Subcutaneous abdominal adipose tissue (tissue), 5 donors: ENCODE results near the gene WFIKKN1.

Experiments
- H3K27ac ChIP-seq: one replicate; pipeline ENCODE4 v1.7.0; 2013; ENCODE audit warnings: low read depth, mild to moderate bottlenecking, inconsistent platforms, low read length, moderate library complexity
- H3K27me3 ChIP-seq, 5 donors: one replicate each; pipeline ENCODE4 v1.7.0; 2013; ENCODE audit warnings: low read length in 5 of 5, inconsistent platforms in 1 of 5; ENCODE audit not compliant: control insufficient read depth in 5 of 5, insufficient read depth in 4 of 5
- H3K36me3 ChIP-seq, 5 donors: one replicate each; pipeline ENCODE4 v1.7.0; 2013; ENCODE audit warnings: low read length in 5 of 5; ENCODE audit not compliant: control insufficient read depth in 5 of 5, insufficient read depth in 5 of 5
- H3K4me1 ChIP-seq, 5 donors: one replicate each; pipeline ENCODE4 v1.7.0; 2013; ENCODE audit warnings: low read length in 5 of 5, mild to moderate bottlenecking in 3 of 5, moderate library complexity in 1 of 5; ENCODE audit not compliant: control insufficient read depth in 5 of 5, insufficient read depth in 5 of 5
- H3K4me3 ChIP-seq, 5 donors: one replicate each; pipeline ENCODE4 v1.7.0; 2013; ENCODE audit warnings: low read length in 5 of 5, low read depth in 1 of 5
- H3K9ac ChIP-seq, 5 donors: one replicate each; pipeline ENCODE4 v1.7.0; 2013; ENCODE audit warnings: low read length in 5 of 5, mild to moderate bottlenecking in 4 of 5, moderate library complexity in 3 of 5
- H3K9me3 ChIP-seq, 5 donors: one replicate each; pipeline ENCODE4 v1.7.0; 2013; ENCODE audit warnings: low read length in 5 of 5; ENCODE audit not compliant: control insufficient read depth in 5 of 5
- donor health status: healthy.
- donor health status: healthy.
- donor health status: healthy.
- donor health status: healthy.
- donor health status: healthy.

Gene WFIKKN1

DNA sequence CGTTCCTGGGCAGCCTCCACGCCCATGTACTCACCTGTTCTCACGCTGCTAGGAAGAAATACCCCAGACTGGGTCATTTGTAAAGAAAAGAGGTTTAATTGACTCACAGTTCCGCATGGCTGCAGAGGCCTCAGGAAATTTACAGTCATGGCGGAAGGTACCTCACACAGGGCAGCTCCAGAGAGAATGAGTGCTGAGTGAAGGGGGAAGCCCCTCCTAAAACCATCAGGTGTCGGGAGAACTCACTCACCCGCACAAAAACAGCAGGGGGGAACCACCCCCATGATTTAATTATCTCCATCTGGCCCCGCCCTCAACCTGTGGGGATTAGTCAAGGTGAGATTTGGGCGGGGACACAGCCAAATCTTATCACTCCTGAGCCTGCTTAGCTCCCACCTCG lies 22.8 kb upstream of the WFIKKN1 start:
- no peaks in the 10 kb centered on the region for H3K36me3 ChIP-seq
- H3K4me3 ChIP-seq = no peak overlapping the region
- H3K4me1 ChIP-seq = peaks cover 0 to 4% (median 0%) of the 10 kb centered on the region in 5 donors
- H3K9me3 ChIP-seq = peaks cover 0 to 6% (median 0%) of the 10 kb centered on the region in 5 donors
- H3K9ac ChIP-seq = no peak overlapping the region
- H3K27me3 ChIP-seq = no peaks in the 10 kb centered on the region
- no peak overlapping the region for H3K27ac ChIP-seq

- peaks cover 0 to 4% (median 0%) of the 10 kb centered on the region in 5 donors for H3K4me1 ChIP-seq
- no peak overlapping the region for H3K4me3 ChIP-seq
- no peaks in the 10 kb centered on the region for H3K27me3 ChIP-seq
- H3K9me3 ChIP-seq = peaks cover 0 to 6% (median 0%) of the 10 kb centered on the region in 5 donors
- no peak overlapping the region for H3K27ac ChIP-seq
- H3K9ac ChIP-seq = no peak overlapping the region
- H3K36me3 ChIP-seq = peaks cover 0 to 5% (median 4%) of the 10 kb centered on the region in 5 donors
These were observed 21.5 kb upstream of the WFIKKN1 start for GRCh38 chr16:609316-609715.

DNA sequence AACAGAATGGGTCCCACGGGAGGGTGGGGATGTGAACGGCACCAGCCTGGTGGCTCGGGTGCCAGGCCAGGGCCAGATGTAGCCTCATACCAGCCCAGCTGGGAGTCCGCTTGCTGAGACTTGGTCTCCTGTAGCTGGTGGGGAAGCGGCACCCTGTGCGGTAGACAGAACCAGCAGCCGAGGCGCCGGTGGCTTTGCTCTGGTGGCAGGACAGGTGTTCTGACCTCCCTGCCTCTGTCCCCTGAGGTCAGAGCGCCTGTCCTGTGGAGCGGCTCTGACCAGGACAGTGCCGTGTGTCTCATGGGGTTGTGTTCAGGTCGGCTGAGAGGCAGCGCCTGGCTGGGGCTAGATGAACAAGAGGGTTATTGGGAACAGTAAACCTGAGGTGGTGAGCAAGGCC lies 20.8 kb upstream of the WFIKKN1 start:
- Histone ChIP-seq H3K4me3 (no peak overlapping the region), H3K27ac (no peak overlapping the region), H3K9ac (no peak overlapping the region), H3K4me1 (peaks cover 0 to 4% (median 0%) of the 10 kb centered on the region in 5 donors), H3K9me3 (peaks cover 0 to 4% (median 0%) of the 10 kb centered on the region in 5 donors), H3K36me3 (peaks cover 0 to 11% (median 4%) of the 10 kb centered on the region in 5 donors), H3K27me3 (no peaks in the 10 kb centered on the region)

GRCh38 chr16:610513-611381 lies 20.0 kb upstream of the WFIKKN1 start:
- Histone ChIP-seq H3K9ac (no peak overlapping the region), H3K27me3 (no peaks in the 10 kb centered on the region), H3K9me3 (no peaks in the 10 kb centered on the region), H3K36me3 (peaks cover 0 to 11% (median 4%) of the 10 kb centered on the region in 5 donors), H3K27ac (no peak overlapping the region), H3K4me3 (no peak overlapping the region), H3K4me1 (peaks cover 0 to 4% (median 0%) of the 10 kb centered on the region in 5 donors)

GRCh38 chr16:615122-615521 lies 15.7 kb upstream of the WFIKKN1 start:
- no peak overlapping the region for H3K4me3 ChIP-seq
- H3K4me1 ChIP-seq = peaks cover 0 to 7% (median 0%) of the 10 kb centered on the region in 5 donors
- no peak overlapping the region for H3K27ac ChIP-seq
- H3K27me3 ChIP-seq = no peaks in the 10 kb centered on the region
- H3K36me3 ChIP-seq = peaks cover 0 to 16% (median 8%) of the 10 kb centered on the region in 5 donors
- H3K9ac ChIP-seq = no peak overlapping the region
- H3K9me3 ChIP-seq = no peaks in the 10 kb centered on the region

DNA sequence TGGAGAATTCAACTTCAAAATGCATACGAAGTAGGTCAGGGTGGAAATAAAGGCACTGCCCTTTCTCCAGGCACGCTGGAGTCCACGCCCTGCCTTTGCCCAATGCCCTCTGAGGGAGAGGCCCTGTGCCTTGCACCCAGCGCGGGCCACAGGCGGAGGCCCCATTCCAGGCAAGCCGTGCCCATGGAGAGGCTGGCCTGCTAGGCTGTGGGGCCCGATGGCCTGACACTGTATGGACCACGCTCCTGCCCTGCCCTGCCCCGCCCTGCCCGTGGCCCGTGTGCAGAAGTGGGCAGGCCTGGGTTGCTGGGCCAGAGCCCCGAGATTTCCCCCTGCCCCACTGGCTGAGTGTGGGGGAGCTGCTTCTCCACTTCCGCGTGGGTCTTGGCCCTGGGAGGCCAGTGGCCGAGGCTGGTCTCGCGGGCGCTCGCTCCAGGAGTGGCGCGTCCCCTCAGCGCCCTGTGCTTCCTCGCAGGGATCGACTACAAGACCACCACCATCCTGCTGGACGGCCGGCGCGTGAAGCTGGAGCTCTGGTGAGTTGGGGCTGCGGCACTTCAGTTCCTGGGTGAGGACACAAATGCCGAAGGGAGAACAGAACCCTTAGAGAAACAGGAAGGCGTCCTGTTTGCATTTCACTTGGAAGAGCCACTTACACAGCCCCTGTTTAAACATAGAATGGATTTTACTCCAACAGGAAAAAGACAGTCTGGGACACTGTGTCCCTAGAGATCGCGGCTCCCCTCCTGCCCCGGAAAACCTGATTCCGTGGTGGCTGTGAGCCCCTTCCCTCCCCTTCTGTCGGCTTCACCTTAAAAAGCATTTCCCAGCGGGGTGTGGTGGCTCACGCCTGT lies 13.8 kb upstream of the WFIKKN1 start:
- Histone ChIP-seq H3K4me1 (peaks cover 0 to 8% (median 0%) of the 10 kb centered on the region in 5 donors), H3K27me3 (no peaks in the 10 kb centered on the region), H3K9me3 (no peaks in the 10 kb centered on the region), H3K4me3 (no peak overlapping the region), H3K36me3 (peaks cover 0 to 23% (median 8%) of the 10 kb centered on the region in 5 donors), H3K9ac (no peak overlapping the region), H3K27ac (no peak overlapping the region)

- H3K36me3 ChIP-seq = peaks cover 0 to 23% (median 8%) of the 10 kb centered on the region in 5 donors
- H3K27me3 ChIP-seq = no peaks in the 10 kb centered on the region
- no peaks in the 10 kb centered on the region for H3K9me3 ChIP-seq
- no peak overlapping the region for H3K4me3 ChIP-seq
- no peak overlapping the region for H3K27ac ChIP-seq
- no peak overlapping the region for H3K9ac ChIP-seq
- H3K4me1 ChIP-seq = peaks cover 0 to 12% (median 0%) of the 10 kb centered on the region in 5 donors
These were observed 12.9 kb upstream of the WFIKKN1 start for GRCh38 chr16:617855-618254.

- peaks cover 0 to 12% (median 0%) of the 10 kb centered on the region in 5 donors for H3K4me1 ChIP-seq
- H3K27ac ChIP-seq = no peak overlapping the region
- no peaks in the 10 kb centered on the region for H3K9me3 ChIP-seq
- H3K4me3 ChIP-seq = no peak overlapping the region
- no peaks in the 10 kb centered on the region for H3K27me3 ChIP-seq
- H3K9ac ChIP-seq = no peak overlapping the region
- peaks cover 0 to 18% (median 3%) of the 10 kb centered on the region in 5 donors for H3K36me3 ChIP-seq
These were observed 11.2 kb upstream of the WFIKKN1 start for GRCh38 chr16:619476-620100.

- Histone ChIP-seq H3K27me3 (no peaks in the 10 kb centered on the region), H3K4me3 (no peak overlapping the region), H3K27ac (no peak overlapping the region), H3K9me3 (no peaks in the 10 kb centered on the region), H3K9ac (no peak overlapping the region), H3K36me3 (peaks cover 0 to 30% (median 8%) of the 10 kb centered on the region in 5 donors), H3K4me1 (peaks cover 0 to 12% (median 0%) of the 10 kb centered on the region in 5 donors)
These were observed 9.9 kb upstream of the WFIKKN1 start for GRCh38 chr16:620700-621525.
